Myocyte (in vitro differentiated cells): ENCODE measurements around the gene KCNC3. TPM values are rescaled to one million over a fixed set of nuclear protein-coding genes. Genes with fewer than 3 reads are reported as not detected.

Experiments
- DNase-seq: peaks from one replicate; pipeline ENCODE4 v3.0.0-alpha.2; 2012; ENCODE audit warnings: low read depth
- total RNA-seq: library from RNA; depleted of rRNA; stranded (reverse); fragments of >200 nt; gene quantifications from 2 replicates; pipeline ENCODE4 v1.2.3, GENCODE V29; 2014

The KCNC3 gene
- total RNA-seq, 1 donor from 2014 or later, result not detected

DNA sequence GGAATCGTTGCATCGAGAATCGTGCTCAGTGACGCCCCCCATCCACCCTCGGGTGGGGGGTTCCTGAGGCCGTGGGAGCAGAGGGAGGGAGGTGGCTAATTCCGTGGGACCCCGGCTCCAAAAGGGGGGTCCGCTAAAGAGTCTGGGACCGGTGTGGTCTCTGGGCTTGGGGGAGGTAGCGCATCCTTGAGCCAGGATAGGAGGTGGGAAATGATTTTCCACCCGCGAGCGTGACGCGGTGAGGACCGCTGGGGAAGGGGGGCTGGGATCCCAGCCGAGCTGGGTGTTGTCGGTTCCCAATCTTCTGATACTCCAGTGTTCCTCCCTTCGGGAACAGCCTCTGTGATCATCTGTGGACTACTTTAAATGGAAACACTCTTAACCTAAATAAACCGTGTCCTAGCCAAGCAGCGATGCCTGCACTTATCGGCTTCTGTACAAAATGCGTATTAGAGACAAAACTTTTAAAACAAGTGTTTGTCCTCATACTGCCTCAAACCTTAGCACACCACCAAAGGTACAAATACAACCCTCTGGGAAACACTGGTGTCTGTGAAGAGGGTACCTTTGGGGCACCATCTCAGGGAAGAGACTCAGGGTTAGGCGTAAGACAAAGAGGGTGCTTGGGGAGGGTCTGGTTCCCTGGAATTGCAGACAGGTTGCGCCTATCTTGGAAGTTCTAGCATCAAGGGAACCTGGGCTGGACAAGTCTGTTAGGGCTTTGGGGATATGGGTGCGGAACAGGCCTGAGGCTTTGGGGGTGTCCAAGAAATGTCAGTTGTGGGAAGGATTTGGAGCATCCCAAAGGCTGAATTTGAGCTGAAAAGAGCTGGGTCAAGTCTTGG lies 16.0 kb downstream of the KCNC3 start:
- DNase-seq, result no peak

DNA sequence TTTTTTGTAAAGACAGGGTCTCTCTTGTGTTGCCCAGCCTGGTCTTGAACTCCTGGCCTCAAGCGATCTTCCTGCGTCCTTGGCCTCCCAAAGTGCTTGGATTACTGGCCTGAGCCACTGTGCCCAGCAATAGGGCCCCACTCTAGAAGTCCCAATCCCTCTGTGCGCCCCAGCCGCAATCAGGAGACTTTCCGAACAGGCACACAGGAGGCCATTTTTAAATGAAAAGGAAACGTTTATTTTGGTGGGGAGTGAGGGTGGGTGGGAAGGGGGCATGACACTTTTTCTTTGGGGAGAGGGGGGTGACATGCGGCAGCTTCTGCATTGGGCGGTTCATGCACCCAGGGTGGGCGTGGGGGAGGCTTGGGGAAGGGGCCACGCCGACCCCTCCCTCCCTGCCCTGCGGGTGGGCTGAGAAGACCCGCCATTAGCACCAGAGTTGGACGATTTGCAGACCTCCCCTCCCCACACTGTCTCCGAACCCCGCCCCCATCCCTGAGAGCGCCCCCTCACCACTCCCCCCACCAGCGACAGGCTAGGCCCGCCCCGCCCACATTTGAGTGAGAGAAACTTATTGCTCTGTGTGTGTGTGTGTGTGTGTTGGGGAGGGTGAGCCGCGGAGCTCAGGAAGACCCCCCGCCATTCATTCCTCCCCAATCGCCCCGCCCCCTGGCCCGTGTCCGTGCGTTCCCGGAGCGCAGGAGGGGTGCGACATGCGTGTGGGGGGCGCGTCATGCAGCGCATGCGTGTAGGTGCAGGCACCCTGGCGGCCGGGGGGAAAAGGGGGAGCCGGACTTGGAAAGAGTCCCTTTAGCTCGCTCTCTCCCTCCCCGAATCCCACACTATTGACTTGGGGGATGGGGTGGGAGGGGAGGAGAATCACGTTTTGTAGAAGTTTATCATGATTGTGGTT lies 17.2 kb downstream of the KCNC3 start:
- no peak for DNase-seq

GRCh38 chr19:50310759-50311465 lies 18.3 kb downstream of the KCNC3 start:
- no peak for DNase-seq

GRCh38 chr19:50309396-50310125 lies 19.6 kb downstream of the KCNC3 start:
- DNase-seq, result no peak

DNA sequence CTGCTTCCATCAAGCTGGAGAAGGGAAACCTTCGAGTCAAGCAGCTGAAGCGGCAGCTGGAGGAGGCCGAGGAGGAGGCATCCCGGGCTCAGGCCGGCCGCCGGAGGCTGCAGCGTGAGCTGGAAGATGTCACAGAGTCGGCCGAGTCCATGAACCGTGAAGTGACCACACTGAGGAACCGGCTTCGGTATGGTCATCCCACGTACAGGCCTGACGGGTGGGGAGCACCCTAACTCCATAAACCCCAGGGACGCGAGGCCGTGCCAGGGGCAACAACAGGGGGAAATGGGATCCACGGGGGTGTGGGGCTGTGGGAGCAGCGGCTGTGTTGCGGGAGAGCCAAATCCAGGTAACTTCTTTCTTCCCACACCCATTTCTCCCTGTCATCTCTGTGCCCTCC lies 20.2 kb downstream of the KCNC3 start:
- no peak for DNase-seq

- no peak for DNase-seq
Measured at GRCh38 chr19:50303558-50303957, 25.6 kb downstream of the KCNC3 start.

DNA sequence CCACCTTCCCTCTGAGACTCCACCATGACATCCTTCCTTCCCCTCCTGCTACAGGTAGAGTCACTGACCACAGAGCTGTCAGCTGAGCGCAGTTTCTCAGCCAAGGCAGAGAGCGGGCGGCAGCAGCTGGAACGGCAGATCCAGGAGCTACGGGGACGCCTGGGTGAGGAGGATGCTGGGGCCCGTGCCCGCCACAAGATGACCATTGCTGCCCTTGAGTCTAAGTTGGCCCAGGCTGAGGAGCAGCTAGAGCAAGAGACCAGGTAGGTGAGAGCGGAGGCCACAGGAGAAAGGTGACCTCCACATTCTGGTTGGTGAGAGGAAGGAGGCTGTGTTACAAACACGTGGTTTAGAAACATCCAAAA lies 27.6 kb downstream of the KCNC3 start:
- DNase-seq, result no peak

DNA sequence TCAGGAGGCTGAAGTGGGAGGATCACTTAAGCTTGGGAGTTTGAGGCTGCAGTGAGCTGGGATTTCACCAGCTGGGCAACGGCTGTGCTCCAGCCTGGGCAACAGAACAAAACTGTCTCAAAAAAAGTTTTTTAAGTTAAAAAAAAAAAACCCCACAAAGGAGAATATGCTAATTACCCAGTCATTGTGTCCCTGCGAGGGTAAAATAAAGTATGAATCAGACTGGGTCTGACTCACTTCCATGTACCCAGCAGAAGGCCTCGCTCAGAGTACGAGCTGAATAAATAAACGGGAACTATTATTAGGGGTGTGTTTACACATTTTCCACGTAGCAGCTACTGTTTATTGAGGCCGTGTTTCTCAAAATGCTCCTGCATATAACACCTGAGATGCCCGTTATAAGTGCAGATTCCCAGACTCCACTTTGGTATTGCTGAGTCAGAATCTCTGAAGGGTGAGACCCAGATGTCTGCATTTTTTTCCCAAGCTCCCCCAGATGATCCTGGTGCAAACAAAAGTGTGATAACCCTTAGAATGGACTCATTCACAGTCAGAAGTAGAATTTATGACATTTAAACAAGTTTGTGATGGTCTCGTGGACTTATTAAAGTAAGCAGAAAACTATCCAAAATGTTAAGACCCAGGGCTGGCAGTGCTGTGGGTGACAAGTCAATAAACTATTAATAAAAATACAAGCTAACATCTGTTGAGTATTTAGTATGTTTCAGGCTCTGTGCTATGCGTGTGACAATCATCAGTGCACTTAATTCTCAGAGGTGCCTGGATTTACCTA lies 28.2 kb downstream of the KCNC3 start:
- peak; percentile 17 for DNase-seq

DNA sequence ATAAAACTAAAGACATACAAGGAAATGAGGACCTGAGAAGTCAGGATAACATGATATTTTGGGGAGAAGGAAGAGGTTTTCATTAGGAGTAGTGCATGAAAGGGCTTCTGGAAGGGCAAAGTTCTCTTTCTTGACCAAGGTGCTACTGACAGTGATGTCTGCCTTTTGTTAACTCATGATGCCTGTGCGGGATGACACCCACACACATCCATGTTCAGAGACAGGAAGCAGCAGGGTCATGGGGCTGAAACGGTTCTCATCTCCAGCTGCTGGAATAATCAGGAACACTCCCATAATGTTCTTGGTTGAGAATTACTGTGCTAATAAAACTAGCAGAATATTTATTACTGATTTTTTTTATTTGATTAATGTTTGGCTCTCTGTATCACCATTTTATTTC lies 29.1 kb downstream of the KCNC3 start:
- DNase-seq, result no peak

GRCh38 chr19:50293263-50294004 lies 35.7 kb downstream of the KCNC3 start:
- no peak for DNase-seq

- no peak for DNase-seq
Measured at GRCh38 chr19:50292216-50292827, 36.9 kb downstream of the KCNC3 start.

GRCh38 chr19:50290775-50291174 lies 38.4 kb downstream of the KCNC3 start:
- DNase-seq, result no peak

- DNase-seq, result no peak
Measured at GRCh38 chr19:50290011-50290410, 39.2 kb downstream of the KCNC3 start.

DNA sequence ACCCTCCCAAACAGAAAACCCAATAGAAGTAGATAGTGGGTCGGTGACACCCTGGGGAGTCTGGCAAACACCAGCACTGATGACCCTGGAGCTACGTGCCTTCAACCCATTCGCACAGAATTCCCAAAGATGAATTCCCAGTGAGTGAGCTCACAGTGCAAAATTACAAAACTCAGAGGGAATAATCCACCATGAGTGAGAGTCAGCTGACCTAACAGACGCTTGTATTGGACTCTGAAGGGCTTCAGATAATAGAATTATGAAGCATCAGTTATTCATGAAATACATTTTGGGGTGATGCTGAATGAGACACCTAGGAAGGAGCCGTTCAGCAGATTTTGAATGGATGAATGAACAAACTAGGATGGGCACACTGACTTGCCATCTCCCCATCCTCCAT lies 40.2 kb downstream of the KCNC3 start:
- no peak for DNase-seq

GRCh38 chr19:50287331-50287730 lies 41.8 kb downstream of the KCNC3 start:
- no peak for DNase-seq

DNA sequence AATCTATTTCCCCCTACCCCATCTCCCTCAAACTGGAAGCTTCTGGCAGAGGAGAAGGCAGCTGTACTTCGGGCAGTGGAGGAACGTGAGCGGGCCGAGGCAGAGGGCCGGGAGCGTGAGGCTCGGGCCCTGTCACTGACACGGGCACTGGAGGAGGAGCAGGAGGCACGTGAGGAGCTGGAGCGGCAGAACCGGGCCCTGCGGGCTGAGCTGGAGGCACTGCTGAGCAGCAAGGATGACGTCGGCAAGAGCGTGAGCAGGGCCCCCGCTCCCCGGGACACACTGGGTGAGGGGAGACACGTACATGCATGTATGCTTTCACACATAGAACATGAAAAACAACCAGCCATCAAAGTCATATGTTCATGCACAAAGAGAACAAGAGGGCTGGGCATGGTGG lies 42.7 kb downstream of the KCNC3 start:
- DNase-seq, result no peak

DNA sequence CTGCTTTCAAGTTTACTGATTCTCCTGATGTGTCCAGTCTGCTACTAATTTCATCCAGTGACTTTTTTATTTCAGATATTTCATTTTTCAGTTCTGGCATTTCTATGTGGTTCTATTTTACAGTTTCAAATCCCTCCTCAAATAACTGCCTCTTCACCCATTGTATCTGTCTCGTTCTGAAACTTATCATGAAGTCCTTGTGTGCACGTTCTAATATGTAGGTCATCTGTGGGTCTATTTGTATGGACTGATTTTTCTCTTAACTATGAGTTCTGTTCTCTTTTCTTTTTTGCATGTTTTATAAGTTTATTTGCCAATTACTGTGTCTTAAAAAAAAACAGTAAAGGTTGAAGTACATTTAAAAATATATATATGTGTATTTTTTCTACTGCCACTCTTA lies 43.3 kb downstream of the KCNC3 start:
- no peak for DNase-seq

DNA sequence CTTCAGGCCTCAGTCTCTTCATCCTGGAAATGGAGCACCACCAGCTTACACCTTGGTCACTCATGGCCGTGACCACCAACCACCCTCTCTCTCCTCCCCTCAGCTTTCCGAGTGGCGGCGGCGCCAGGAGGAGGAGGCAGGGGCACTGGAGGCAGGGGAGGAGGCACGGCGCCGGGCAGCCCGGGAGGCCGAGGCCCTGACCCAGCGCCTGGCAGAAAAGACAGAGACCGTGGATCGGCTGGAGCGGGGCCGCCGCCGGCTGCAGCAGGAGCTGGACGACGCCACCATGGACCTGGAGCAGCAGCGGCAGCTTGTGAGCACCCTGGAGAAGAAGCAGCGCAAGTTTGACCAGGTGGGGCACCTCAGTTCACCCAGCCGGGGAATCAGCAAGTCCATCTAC lies 47.7 kb downstream of the KCNC3 start:
- no peak for DNase-seq

DNA sequence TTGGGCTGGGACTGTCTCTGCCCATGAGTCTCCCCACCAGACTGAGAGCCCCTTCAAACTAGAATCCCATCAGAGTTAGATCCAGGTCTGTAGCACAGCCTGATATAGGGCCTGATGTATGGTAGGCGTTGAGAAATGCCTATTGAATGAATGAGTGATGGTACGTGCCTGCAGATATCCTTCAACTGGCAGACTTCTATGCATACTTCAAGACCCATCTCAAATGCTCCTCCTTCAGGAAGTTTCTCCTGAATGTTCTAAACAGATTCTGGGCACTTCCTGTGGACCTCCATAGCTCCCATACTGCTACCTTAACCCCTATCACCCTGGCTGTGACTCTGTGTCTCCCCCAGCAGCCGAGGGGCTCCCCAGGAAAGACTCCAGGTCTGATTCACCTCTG lies 48.2 kb downstream of the KCNC3 start:
- no peak for DNase-seq
